ENCODE data around the gene PCDHGA1.
A peak's percentile ranks its signal among the peaks of the same experiment; 100 is the strongest.

The PCDHGA1 gene

DNA sequence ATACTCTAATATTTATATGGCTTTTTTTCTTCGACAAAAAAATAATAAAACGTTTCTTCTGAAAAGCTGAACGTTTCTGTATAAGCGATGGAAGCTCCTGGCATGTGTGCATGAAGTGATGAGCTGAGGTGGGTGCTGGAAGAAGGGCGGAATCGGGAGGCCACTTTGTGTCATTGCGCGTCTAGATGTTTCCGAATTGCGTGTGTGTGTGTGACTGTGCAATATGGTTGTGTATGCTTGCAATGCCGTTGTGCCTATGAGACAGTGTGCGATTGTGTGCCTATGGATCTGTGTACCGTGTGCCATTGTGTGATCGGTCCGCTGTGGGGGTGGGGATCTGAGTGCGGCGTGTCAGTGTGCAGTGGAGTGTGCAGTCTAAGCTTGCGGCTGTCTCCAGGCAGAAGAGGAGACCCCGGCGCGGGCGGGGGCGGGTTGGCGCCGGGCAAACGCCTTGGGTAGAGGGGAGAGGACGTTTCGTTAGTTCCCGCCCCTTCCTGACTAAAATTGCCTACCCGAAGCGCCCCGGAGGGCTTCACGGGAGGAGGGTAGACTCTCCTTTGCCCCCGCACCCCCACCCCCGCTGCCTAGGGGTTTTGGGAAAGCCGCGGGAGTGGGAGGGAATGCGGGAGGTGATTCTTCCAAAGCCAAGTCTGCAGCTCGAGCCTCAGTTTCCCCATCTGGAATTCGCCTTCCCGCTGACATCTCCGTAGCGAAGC, 182.8 kb downstream of the PCDHGA1 start:
- Histone ChIP-seq H2AFZ (ENCODE audit: low read depth, low read length, severe bottlenecking) (no peak overlapping the region), H3K27ac (ENCODE audit: low read depth, low read length) (peak overlapping the region; percentile 99)

DNA sequence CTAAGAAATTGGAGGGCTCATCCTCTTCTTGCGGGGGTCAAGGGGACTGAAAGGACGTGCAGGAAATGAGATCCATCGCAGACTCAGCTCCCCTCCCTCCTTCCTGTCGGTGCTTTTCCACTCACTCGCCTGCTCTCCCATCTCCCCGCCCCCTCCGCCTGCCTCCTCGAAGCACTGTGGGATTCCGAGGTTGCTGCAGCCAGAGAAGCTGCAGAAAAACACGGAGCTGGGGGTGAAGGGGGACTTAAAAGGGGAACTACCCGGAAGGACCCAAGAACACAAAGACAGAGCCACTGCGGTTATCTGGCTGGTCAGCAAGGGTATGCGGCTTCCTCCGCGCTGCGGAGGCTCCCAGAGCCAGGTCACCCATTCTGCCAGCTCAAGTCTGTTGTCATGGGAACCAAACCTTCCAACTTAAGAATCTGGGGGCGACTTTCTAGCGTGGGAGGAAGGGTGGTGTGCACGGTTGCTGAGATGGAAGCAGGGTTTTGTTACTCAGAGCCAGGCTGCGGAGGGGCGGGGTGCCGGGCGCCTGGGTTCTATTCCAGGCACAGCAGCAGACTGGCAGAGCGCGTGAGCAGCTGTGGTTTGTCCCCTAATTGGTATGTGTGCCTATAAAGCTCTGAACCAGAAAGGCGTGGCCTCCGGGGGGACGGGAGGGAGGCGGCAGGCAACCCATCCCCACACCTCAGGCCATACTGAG, 183.5 kb downstream of the PCDHGA1 start:
- H3K4me2 ChIP-seq (ENCODE audit: low read depth, low read length, poor library complexity, severe bottlenecking): peak overlapping the region; percentile 87
- peak overlapping the region; percentile 84 for H3K9ac ChIP-seq (ENCODE audit: low read length)
- no peaks in the 10 kb centered on the region; the same call in 1 of the 2 replicates for H3K79me2 ChIP-seq (ENCODE audit: insufficient read depth, low read length)
- TF ChIP-seq EZH2phosphoT487 (conservative IDR thresholded peaks at IDR 0.05; ENCODE audit: low read length): no peak
- TF ChIP-seq, protein P1, sequence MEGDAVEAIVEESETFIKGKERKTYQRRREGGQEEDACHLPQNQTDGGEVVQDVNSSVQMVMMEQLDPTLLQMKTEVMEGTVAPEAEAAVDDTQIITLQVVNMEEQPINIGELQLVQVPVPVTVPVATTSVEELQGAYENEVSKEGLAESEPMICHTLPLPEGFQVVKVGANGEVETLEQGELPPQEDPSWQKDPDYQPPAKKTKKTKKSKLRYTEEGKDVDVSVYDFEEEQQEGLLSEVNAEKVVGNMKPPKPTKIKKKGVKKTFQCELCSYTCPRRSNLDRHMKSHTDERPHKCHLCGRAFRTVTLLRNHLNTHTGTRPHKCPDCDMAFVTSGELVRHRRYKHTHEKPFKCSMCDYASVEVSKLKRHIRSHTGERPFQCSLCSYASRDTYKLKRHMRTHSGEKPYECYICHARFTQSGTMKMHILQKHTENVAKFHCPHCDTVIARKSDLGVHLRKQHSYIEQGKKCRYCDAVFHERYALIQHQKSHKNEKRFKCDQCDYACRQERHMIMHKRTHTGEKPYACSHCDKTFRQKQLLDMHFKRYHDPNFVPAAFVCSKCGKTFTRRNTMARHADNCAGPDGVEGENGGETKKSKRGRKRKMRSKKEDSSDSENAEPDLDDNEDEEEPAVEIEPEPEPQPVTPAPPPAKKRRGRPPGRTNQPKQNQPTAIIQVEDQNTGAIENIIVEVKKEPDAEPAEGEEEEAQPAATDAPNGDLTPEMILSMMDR (IDR thresholded peaks at IDR 0.05; ENCODE audit: insufficient read depth, low read length, poor library complexity, severe bottlenecking): no peak
- no peaks in the 10 kb centered on the region for H3K9me2 ChIP-seq (replicated peaks; ENCODE audit: insufficient read depth, low read length)
- H3F3A ChIP-seq (ENCODE audit: insufficient read depth): peaks cover 89% of the 10 kb centered on the region
- peak overlapping the region; percentile 99 for H3K27ac ChIP-seq (ENCODE audit: low read depth, low read length)
- H3K36me3 ChIP-seq (ENCODE audit: low read length): no peaks in the 10 kb centered on the region; the same call in 1 of the 2 replicates
- no peaks in the 10 kb centered on the region for H3K9me3 ChIP-seq (ENCODE audit: insufficient read depth, low read length)
- no peaks in the 10 kb centered on the region for H3K27me3 ChIP-seq (ENCODE audit: low read length)
- H3K4me3 ChIP-seq (ENCODE audit: insufficient read depth, low read length, poor library complexity, severe bottlenecking): peak overlapping the region; percentile 44
- no peaks in the 10 kb centered on the region for H4K20me1 ChIP-seq (ENCODE audit: low read depth, low read length)
- no peak overlapping the region for H2AFZ ChIP-seq (ENCODE audit: low read depth, low read length, severe bottlenecking)

More for the DNA sequence above, 182.8 kb downstream of the PCDHGA1 start:
- Histone ChIP-seq H3K9ac (ENCODE audit: low read length) (peak overlapping the region; percentile 84), H3K79me2 (ENCODE audit: insufficient read depth, low read length) (no peaks in the 10 kb centered on the region; the same call in 1 of the 2 replicates), H3F3A (ENCODE audit: insufficient read depth) (peaks cover 95% of the 10 kb centered on the region), H3K9me3 (ENCODE audit: insufficient read depth, low read length) (no peaks in the 10 kb centered on the region), H3K9me2 (replicated peaks; ENCODE audit: insufficient read depth, low read length) (no peaks in the 10 kb centered on the region), H3K4me2 (ENCODE audit: low read depth, low read length, poor library complexity, severe bottlenecking) (peak overlapping the region; percentile 87), H3K27me3 (ENCODE audit: low read length) (no peaks in the 10 kb centered on the region), H3K36me3 (ENCODE audit: low read length) (no peaks in the 10 kb centered on the region; the same call in 1 of the 2 replicates), H3K4me3 (ENCODE audit: insufficient read depth, low read length, poor library complexity, severe bottlenecking) (peak overlapping the region; percentile 44), H4K20me1 (ENCODE audit: low read depth, low read length) (no peaks in the 10 kb centered on the region)
- TF ChIP-seq, protein P1 (IDR thresholded peaks at IDR 0.05; ENCODE audit: insufficient read depth, low read length, poor library complexity, severe bottlenecking): no peak
- no peak for TF ChIP-seq EZH2phosphoT487 (conservative IDR thresholded peaks at IDR 0.05; ENCODE audit: low read length)

DNA sequence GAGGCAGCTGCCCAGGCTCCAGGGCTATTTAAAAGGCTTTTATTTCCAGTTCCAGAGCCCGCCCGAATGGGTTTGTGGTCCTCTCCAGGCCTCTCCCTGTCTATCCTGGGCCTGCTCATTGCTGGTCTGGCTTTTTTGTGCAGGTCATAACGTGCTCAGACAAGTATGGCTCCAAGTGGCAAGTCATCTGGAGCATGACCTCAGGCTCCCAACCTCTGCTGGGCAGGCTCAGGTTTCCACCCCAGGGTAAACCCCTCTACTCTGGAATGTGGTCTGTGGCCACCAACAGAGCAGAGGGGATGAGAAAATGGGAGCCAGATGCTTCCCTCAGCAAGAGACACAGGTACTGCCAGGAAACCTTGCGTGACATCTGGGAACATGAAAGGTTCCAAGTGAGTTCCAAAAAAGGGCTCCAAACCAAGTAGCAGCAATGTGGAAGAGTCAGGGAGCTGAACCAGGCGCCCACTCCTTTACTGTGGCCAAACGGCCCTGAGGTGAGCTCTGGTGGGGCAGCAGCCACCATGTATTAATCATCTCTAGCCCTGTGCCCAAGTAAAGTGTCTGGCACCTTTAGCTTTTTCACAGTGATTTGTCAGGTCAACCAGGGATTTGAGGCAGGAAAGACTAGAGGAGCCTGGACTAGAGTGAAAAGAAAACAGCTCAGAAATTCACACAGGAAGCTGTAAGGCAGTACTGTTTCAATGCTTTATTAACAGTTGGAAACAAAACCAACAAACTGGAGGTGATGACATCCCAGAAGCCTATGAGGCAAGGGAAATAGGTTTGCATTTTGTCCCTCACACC, 184.2 kb downstream of the PCDHGA1 start:
- Histone ChIP-seq H3K79me2 (ENCODE audit: insufficient read depth, low read length) (no peaks in the 10 kb centered on the region; the same call in 1 of the 2 replicates), H3K36me3 (ENCODE audit: low read length) (no peaks in the 10 kb centered on the region; the same call in 1 of the 2 replicates), H3F3A (ENCODE audit: insufficient read depth) (peaks cover 89% of the 10 kb centered on the region), H3K27me3 (ENCODE audit: low read length) (no peaks in the 10 kb centered on the region), H4K20me1 (ENCODE audit: low read depth, low read length) (no peaks in the 10 kb centered on the region), H3K27ac (ENCODE audit: low read depth, low read length) (peak overlapping the region; percentile 99), H2AFZ (ENCODE audit: low read depth, low read length, severe bottlenecking) (no peak overlapping the region), H3K9me3 (ENCODE audit: insufficient read depth, low read length) (no peaks in the 10 kb centered on the region), H3K4me3 (ENCODE audit: insufficient read depth, low read length, poor library complexity, severe bottlenecking) (peak overlapping the region; percentile 9), H3K9ac (ENCODE audit: low read length) (peak overlapping the region; percentile 84), H3K4me2 (ENCODE audit: low read depth, low read length, poor library complexity, severe bottlenecking) (peak overlapping the region; percentile 87), H3K9me2 (replicated peaks; ENCODE audit: insufficient read depth, low read length) (no peaks in the 10 kb centered on the region)
- TF ChIP-seq, protein P1 (IDR thresholded peaks at IDR 0.05; ENCODE audit: insufficient read depth, low read length, poor library complexity, severe bottlenecking): no peak
- no peak for TF ChIP-seq EZH2phosphoT487 (conservative IDR thresholded peaks at IDR 0.05; ENCODE audit: low read length)

All from SU-DHL-6 (cell line).